ENCODE results near the gene DRC7.
"Not testable (repeated sequence)": the region's sequence is repeated elsewhere in the genome, so short reads cannot be mapped to it uniquely, and the experiment has no call there.

DRC7 gene

DNA sequence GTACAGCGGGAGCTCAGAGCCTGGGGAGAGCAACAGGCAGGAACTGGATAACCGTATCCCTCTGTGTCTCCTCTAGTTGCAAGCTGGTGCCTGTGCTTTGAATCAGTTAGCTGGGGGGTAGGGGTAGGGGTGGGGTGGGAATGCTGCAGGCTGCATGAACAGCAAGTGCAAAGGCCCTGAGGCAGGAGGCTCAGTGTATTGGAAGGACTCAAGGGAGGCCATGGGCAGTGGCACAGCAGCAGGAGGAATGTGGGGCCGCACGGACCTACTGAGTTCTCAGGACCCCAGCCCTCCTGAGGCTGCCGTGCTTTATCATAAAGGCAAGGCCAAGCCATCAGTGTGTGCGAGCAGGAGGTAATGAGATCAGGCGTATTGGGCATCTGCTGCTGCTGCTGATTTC is 44.2 kb downstream of the DRC7 start:
- no peak for DNase-seq

- no peak for DNase-seq
Observed at GRCh38 chr16:57739756-57740422, 45.3 kb downstream of the DRC7 start.

DNA sequence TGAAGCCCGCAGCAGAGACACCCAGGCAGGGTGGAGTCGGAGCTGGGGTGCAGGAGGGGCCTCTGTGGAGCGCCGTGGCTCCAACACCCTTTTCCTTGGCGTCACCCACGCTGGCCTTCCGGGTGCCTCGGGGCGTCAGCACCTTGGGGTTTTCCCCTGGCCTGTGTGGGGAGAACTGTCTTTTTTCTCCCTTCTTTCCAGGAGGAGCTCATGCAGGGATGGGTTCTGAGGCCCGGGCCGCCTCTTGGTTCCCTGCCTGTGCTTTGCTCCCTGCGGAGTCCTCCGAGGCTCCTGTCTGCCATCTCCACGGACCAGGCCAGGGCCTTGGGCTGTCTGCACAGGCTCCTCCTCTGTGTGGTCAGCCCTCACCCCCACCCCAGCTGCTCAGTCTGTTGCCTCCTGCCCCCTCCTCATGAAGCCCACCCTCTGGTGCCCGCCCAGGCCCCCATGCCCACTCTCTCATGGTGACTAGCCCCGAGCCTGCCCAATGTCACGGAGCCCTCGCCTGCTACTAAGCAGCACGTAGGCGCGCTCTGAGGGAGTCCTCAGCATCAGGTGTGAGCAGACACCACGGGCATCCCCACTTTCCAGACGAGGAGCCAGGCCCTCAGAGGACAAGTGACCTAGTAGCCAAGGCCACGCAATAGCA is 45.9 kb downstream of the DRC7 start:
- no peak for DNase-seq

DNA sequence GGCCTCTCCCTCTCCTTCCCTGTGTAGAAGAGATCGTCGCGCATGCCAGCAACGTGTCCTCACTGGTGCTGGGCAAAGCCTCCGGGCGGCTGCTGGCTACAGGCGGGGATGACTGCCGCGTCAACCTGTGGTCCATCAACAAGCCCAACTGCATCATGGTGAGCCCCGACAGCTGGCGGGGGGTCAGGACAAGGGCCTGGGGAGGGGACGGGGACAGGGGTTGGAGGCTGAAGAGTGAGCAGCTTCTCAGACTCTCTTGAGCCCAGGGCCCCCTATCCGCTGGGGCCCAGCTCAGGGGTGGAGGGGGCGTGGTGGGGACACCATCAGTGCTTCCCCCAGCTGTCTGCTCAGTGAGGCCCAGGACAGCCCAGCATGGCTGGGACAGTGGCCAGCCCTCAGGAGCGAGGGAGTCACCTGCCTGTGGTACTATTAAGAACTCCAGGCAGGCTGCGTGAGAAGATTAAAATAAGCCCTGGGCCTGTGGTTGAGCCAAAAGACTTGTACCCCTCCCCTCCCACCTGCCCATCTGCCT is 47.1 kb downstream of the DRC7 start:
- DNase-seq: no peak

DNA sequence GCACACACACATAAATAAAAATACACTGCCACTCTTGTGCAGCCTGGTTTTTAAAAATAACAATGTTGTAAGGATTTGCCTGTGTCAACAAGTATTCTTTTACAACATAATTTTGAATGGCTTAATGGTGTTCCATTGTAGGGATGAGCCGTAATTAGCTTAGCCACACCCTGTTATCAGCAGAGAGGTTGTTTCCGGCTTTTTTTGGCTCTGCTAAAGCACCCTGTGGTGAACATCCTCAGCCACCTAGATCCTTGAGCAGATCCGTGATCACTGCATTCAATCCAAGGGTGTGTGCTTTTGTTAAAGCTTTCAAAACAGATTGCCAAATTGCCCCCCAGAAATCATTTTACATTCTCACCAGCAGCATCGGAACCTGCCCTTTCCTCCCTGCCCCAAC is 47.9 kb downstream of the DRC7 start:
- DNase-seq: no peak

- DNase-seq: no peak
Observed at GRCh38 chr16:57743458-57743857, 48.9 kb downstream of the DRC7 start.

DNA sequence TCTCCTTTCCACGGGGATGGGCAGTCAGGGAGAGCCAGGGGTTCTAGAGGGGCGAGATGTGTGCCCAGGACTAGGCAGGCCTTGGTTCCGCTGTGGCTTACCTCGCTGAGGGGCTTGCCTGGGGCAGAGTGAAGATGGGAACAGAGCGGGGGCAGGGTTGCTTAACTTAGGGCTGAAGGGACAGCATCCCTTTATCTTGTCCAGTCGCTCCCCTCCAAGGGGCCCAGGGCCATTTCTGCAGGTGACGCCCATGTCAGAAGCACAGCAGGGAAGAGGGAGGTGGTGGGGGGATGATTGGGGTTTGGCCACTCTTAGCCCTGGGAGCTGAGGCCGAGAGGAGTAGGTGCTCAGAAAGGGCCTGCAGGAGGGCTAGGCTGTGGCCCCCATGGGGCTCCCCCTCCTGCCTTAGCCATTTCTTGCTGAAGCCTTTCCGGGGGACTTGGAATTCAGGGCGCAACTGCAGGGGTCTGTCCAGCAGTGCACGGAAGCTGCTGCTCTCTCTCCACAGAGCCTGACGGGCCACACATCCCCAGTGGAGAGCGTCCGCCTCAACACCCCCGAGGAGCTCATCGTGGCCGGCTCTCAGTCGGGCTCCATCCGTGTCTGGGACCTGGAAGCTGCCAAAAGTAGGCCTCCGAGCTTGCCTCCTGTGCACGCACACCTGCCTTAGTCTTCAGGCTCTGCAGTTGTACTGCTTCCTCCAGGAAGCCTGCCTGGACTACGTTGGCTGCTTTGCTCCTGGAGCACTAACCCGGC is 49.5 kb downstream of the DRC7 start:
- no peak for DNase-seq

DNA sequence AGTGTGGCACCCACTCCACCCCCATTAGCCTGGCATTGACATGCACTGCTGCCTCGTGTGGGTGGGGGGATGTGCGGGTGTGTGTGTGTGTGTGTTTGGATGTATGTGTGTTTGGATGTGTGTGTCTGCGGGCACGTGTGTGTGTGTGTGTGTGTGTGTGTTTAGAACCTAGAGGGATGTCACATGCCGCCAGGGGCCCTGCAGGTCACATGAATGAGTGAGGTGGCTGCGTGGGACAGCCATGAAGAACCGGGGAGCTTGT is 50.0 kb downstream of the DRC7 start:
- no peak for DNase-seq

DNA sequence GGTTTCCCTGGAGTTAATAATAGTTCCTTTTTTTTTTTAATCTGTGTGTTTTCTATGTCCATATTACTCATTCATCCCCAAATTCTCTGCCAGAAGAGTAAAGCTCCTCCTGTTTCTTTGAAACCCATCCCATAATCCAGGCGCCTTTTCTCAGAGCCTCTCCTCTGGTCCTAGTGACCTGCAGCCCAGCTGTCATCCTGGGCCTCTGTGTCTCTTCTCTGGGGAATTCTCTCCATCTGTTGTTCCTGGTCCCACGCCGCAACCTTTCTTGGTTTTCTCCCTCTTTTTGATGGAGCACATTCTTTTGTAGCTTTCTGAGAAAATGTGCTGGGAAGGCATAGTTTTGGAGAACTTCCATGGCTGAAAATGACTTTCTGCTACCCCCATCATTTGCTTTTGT is 51.2 kb downstream of the DRC7 start:
- no peak for DNase-seq

GRCh38 chr16:57746316-57746715 is 51.7 kb downstream of the DRC7 start:
- DNase-seq: not testable (repeated sequence)

DNA sequence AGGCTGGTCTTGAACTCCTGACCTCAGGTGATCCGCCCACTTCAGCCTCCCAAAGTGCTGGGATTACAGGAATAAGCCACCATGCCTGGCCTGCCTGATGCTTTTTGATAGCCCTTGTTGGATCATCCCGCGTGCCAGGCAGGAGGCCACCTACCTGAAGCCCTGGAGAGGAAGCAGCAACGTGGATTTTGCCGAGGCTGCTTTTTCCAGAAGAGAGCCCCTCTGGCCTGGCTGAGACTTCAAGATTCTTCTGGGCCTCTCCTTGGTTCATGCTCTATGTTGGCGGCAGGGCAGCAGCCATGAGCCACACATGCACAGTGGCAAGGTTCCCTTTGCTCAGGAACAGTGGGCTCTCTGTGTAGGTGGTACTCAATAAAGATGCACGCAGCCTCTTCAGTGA is 52.5 kb downstream of the DRC7 start:
- DNase-seq: no peak

DNA sequence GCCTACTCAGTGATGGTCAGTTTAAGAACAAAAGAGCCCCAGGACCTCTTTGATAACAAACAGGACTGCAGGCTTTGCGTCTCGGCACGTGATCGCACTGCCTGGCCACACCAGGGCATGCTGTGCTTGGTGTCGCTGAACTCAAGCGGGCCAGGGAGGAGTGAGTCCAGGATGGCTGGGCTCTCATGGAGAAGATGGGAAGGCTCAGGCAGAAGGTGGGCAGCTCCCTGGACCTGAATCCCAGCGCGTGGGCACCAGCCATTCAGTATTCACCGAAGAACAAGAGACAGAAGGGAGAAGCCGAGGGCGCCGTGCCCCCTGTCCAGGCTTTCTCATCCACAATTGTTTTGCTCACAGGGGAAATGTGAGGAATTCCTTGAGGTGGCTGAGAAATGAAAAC is 52.9 kb downstream of the DRC7 start:
- no peak for DNase-seq

DNA sequence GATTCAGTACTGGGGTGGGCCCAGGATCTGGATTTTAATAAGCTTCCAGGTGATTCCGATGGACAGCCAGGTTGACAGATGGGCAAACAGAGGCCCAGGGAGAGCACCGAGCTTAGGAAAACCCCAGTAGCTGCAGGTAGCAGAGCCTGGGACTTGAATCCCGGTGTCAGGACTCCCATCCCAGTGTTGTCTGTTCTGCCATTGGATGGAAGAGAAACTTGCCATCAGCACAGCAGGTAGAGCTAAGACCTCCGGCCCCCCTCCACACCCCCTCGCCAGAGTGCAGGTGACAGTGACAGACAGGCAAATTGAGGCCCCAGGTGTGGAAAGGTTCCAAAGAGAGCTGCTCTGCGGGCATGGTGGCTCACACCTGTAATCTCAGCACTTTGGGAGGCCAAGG is 53.4 kb downstream of the DRC7 start:
- DNase-seq: no peak

DNA sequence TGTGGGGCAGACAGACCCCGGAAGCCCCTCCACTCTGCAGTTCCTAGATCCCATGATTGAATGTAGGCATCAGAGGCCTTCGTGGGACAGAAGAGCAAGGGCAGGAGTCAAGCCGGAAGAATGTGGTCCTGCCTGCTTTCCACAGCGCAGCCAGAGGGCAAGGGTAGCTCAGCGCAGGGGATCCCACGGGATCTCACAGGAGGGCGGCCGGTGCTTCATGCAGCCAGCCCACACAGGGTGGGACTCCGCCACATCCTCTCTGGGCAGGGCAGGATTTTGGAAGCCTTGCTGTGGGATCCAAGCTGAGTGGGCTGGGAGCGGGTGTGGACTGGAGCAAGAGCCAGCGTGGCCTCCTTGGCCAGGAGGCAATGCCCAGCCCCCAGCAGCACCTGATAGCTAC is 54.0 kb downstream of the DRC7 start:
- DNase-seq: no peak

DNA sequence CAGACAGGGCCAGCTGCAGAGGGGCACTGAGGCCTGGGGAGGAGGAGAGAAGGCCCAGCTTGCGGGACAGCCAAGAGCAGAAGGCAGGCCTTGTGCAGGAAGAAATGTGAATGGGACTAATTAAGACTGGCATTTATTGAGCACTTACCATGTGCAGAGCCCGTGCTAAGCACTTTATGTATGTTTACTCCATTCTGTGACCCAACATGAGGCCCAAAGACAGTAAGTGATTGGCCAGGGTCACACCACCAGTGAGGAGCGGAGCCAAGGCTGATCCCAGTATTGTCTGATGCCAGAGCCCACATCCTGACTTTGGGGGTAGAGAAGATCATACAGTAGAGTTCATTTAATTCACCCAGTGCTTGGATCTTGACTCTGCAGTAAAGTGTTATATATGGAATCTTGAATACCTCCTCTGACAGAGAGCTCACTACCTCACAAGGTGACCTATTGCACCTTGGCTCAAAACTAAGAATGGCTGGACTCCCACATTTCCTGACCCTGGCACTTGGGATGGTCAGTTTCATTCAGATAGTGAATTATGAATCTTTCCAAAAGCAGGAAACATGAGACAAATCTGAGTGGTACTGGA is 54.6 kb downstream of the DRC7 start:
- no peak for DNase-seq

GRCh38 chr16:57749856-57750452 is 55.3 kb downstream of the DRC7 start:
- DNase-seq: no peak

GRCh38 chr16:57750796-57751538 is 56.4 kb downstream of the DRC7 start:
- no peak for DNase-seq

DNA sequence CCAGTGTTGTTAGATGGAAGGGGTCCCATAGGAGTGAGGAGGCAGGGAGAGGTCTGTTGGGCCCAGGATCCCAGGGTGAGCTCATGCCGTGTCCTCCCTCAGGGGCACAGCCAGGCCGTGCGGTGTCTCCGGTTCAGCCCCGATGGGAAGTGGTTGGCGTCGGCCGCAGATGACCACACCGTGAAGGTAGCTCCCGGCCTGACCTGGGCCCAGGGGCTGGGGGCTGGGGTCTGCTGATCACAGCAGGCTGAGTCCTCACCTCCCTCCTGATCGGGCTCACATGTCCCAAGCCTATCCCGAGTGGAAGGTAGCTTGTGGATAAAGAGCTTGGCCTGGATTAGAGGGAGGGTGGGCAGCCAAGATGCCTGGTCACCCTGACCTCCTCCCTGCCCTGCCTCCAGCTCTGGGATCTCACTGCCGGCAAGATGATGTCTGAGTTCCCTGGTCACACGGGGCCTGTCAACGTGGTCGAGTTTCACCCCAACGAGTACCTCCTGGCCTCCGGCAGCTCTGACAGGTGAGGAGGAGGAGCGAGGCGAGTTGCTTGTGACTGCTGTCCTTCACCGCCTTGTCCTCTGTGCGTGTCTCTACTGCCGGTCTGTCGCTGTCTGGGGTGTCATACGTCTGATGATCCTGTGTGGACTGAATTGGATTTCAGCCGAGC is 57.1 kb downstream of the DRC7 start:
- no peak for DNase-seq

DNA sequence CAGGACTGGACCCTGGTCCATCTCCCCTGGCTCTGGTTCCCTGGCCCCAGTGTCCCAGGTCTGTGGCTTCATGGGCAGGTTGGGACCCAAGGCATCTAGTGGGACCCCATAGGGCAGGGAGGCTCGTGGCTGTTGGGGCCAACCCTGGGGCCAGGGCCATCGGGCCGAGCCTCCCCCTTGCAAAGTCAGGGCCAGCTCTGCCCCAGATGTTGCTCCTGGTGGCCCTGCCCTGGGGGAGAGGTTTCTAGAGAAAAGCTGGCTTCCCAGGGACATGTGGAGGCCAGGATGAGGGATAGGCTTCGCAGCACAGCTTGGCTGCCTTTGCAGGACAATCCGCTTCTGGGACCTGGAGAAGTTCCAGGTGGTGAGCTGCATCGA is 57.6 kb downstream of the DRC7 start:
- DNase-seq: no peak

DNA sequence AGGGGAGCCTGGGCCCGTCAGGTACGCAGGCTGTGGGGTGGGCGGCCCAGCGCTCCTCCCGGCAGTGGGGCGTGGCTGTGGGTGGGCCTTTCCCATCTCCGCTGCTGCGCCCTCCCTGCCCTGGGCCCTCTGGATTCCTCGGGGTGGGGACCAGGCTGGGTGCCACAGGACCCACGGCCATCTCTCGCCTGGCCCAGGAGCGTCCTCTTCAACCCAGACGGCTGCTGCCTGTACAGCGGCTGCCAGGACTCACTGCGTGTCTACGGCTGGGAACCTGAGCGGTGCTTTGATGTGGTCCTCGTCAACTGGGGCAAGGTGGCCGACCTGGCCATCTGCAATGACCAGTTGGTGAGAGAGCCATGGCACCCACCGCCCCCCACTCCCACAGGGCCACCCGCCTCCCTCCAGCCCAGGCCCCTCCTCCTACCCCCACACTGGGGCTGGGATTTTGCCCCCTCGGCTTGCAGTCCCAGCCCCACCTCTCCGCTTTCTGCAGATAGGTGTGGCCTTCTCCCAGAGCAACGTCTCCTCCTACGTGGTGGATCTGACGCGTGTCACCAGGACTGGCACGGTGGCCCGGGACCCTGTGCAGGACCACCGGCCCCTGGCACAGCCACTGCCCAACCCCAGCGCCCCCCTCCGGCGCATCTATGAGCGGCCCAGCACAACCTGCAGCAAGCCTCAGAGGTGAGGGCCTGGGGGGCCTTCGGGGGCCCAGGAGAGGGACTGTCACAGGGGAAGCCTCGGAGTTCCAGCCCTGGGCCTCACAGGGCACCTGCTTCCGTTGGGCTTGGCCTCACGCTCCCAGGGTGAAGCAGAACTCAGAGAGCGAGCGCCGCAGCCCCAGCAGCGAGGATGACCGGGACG is 58.2 kb downstream of the DRC7 start:
- DNase-seq: no peak
